HTERT RPE-1 (cell line): ENCODE data around the gene F2RL1.
"Not testable (repeated sequence)": the region's sequence is repeated elsewhere in the genome, so short reads cannot be mapped to it uniquely, and the experiment has no call there.

Source experiments
- in situ Hi-C: fragments of 300-500 bp; cut with MboI; formaldehyde crosslinking; loops from 4 replicates; pipeline ENCODE4 v1.14.3; 2020; ENCODE audit warnings: low sequenced_read_pairs

Gene F2RL1

DNA sequence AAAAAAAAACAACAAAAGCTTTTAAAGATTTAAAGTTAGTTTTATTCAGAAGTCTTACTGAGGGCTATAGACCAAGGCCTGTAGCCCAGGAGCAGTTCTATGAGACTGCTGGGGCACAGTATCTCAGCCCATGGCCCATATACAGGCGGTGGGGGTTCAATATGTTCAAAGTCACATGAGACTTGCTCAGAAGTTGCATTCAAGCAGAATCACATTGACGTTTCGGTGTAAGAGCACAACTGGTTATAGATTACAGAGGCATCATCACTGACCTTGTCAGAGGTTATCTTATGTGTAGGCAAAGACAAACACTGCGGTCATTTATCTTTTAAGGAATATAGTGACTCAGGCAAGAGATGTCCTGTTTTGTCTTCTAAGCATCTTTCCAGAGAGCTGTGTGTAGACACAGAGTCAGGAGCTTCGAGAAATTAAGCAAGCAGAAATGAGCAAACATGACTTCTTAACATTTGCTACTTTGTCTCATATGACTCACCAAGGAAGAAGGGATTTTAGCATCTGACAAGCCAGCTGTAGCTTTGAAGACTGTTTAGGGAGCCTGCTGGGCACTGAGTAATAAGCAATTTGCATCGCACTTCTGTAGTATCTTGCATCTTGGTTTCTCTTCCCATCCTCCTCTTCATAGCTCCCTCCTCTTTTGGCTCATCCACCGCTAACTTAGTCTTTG, 12.9 kb upstream of the F2RL1 start:
- in situ Hi-C loops: no loop called here

- in situ Hi-C loops: no loop called here
Observed at GRCh38 chr5:76807296-76807695, 11.5 kb upstream of the F2RL1 start.

DNA sequence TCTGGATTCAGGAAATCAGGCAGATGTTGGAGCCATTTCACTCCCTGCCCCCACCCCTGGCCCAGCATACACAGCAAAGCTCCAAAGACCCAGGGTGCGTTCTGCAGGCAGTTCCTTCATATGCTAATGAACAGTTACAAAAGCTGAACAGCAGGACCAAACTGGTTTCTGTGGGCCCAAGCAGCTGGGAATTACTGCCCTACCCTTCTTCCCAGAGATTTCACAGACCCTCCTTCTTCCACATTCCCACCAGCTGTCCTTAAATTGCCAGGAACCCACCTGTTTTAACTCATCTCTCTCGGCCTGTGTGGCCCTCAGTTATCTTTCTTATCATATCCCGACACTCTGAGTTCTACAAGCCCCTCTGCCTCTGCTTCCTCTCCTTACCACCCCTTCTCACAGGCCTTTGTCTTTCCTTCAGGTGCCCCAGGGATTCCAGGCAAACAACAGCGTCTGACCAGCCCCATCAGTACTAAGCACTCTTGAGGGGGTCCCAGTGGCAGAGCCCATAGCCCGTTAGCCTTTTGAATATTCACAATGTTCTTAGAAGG, 10.6 kb upstream of the F2RL1 start:
- in situ Hi-C loops: no loop called here

GRCh38 chr5:76809141-76809540, 9.7 kb upstream of the F2RL1 start:
- in situ Hi-C loops: no loop called here

DNA sequence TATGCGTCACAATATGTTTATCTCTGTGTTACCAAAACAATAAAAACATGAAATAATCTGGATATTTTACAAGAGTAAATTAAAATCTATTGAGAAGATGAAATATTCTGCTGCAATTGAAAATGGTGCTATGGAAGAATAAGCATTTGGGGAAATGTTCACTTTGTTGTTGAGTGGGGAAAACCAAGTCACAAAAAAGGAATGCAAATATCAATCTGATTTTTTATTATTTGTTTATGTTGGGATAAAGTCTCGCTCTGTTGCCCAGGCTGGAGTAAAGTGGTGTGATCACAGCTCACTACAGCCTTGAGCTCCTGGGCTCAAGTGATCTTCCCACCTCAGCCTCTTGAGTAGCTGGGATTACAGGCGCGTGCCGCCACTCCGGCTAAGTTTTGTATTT, 8.6 kb upstream of the F2RL1 start:
- in situ Hi-C loops: no loop called here

- in situ Hi-C loops: no loop called here
Observed at GRCh38 chr5:76811214-76811613, 7.6 kb upstream of the F2RL1 start.

DNA sequence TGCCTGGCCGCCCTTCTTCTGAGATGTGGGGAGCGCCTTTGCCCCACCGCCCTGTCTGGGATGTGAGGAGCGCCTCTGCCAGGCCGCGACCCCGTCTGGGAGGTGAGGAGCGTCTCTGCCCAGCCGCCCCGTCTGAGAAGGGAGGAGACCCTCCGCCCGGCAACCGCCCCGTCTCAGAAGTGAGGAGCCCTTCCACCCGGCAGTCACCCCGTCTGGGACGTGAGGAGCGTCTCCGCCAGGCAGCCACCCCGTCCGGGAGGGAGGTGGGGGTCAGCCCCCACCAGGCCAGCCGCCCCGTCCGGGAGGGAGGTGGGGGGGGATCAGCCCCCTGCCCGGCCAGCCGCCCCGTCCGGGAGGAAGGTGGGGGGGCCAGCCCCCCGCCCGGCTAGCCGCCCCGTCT, 6.6 kb upstream of the F2RL1 start:
- in situ Hi-C loops: not testable (repeated sequence)

GRCh38 chr5:76813982-76814562, 4.8 kb upstream of the F2RL1 start:
- in situ Hi-C loops: no loop called here

GRCh38 chr5:76816110-76816831, 2.6 kb upstream of the F2RL1 start:
- in situ Hi-C loops: no loop called here

GRCh38 chr5:76819851-76820525, 1.2 kb downstream of the F2RL1 start:
- in situ Hi-C loops: no loop called here

- in situ Hi-C loops: no loop called here
Observed at GRCh38 chr5:76820526-76820890, 1.7 kb downstream of the F2RL1 start.

- in situ Hi-C loops: no loop called here
Observed at GRCh38 chr5:76821136-76821535, 2.3 kb downstream of the F2RL1 start.

GRCh38 chr5:76822105-76822731, 3.4 kb downstream of the F2RL1 start:
- in situ Hi-C loops: not testable (repeated sequence)

GRCh38 chr5:76826416-76826815, 7.6 kb downstream of the F2RL1 start:
- in situ Hi-C loops: not testable (repeated sequence)

DNA sequence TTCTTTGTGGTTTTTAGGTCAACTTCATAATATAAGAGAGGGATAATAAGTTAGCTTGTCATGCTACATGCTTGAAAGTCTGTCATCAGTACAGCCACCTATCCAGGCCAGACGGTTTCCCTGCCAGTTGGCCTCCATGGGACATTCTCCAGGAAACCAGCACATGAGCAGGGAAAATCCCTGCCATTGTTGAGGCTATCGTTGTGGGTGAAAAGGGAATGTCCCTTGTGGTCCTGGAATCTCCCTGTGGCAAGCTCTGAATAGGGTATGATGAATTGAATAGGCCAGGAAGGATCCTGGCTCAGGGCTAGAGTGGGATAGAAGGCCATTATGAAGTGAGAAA, 12.3 kb downstream of the F2RL1 start:
- in situ Hi-C loops: no loop called here

- in situ Hi-C loops: no loop called here
Observed at GRCh38 chr5:76836181-76836580, 17.4 kb downstream of the F2RL1 start.

GRCh38 chr5:76836585-76836984, 17.8 kb downstream of the F2RL1 start:
- in situ Hi-C loops: no loop called here

DNA sequence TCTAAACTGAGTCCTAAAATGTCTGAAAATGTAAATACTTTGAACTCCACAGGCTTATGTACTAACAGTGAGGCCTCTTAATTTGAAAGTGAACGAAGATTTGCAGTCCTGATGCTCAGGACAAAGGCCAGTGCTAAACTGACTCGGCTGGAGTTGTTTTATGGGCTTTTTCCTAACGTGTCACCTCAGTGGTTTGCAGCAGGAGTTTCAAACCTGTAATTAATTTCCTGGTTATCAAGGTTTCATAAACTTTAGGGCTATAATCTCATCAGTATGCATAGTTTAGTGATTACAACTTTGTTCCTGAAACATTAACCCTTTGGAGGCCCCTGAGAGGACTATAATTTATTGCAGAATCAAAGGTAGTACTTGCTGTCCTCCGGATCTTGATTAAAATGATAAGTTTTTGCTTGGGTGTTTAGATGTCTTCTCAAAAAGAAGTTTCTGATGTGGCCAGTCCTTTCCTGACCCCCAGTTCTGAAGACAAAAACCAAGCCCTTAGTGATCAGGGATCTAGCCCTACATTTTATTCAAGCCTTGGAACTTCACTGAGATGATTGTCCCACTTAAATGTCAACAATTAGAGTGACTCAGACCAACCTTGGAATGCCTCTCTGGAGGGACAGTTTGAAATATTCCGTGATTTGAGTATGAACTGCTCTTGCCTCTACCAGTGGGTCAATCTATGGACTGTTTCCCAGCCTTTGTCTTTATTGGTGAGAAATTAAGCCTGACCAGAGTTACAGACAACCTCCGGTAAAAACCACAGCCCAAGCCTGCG, 19.8 kb downstream of the F2RL1 start:
- in situ Hi-C loops: no loop called here

GRCh38 chr5:76841361-76841760, 22.5 kb downstream of the F2RL1 start:
- in situ Hi-C loops: no loop called here

- in situ Hi-C loops: no loop called here
Observed at GRCh38 chr5:76845890-76846289, 27.1 kb downstream of the F2RL1 start.
